T-helper 2 cell treated with Interferon-gamma antibody and Interleukin-4, amounts not matched to agents 5 μg/mL and 100 μg/mL, for 36 hours (primary cell): Measurements from ENCODE around the gene GBX1.

Source experiments
- DNase-seq: peaks from one replicate; pipeline ENCODE4 v3.0.0; 2021; ENCODE audit warnings: low spot score
- H3K27ac Mint-ChIP-seq: one replicate; pipeline ENCODE4 v1.8.0; 2021; ENCODE audit warnings: mild to moderate bottlenecking, mixed read lengths
- H3K27me3 Mint-ChIP-seq: one replicate; pipeline ENCODE4 v1.8.0; 2021; ENCODE audit warnings: low read depth, mixed read lengths
- H3K36me3 Mint-ChIP-seq: one replicate; pipeline ENCODE4 v1.8.0; 2021; ENCODE audit warnings: low read depth, mixed read lengths
- H3K4me1 Mint-ChIP-seq: one replicate; pipeline ENCODE4 v1.8.0; 2021; ENCODE audit warnings: low read depth, mixed read lengths
- H3K4me3 Mint-ChIP-seq: one replicate; pipeline ENCODE4 v1.8.0; 2022; ENCODE audit warnings: mild to moderate bottlenecking, moderate library complexity, mixed read lengths
- H3K9me3 Mint-ChIP-seq: one replicate; pipeline ENCODE4 v1.8.0; 2021; ENCODE audit warnings: mixed read lengths

Gene GBX1

GRCh38 chr7:151143261-151144015, 24.1 kb downstream of the GBX1 start:
- Mint-ChIP-seq H3K9me3 (no peaks in the 10 kb centered on the region), H3K36me3 (no peaks in the 10 kb centered on the region), H3K4me3 (no peak overlapping the region), H3K4me1 (no peaks in the 10 kb centered on the region), H3K27me3 (no peaks in the 10 kb centered on the region), H3K27ac (no peak overlapping the region)
- DNase-seq: no peak

GRCh38 chr7:151142686-151143040, 24.8 kb downstream of the GBX1 start:
- no peak for DNase-seq
- Mint-ChIP-seq H3K9me3 (no peaks in the 10 kb centered on the region), H3K27me3 (no peaks in the 10 kb centered on the region), H3K36me3 (no peaks in the 10 kb centered on the region), H3K27ac (no peak overlapping the region), H3K4me3 (no peak overlapping the region), H3K4me1 (no peaks in the 10 kb centered on the region)

GRCh38 chr7:151141855-151142685, 25.4 kb downstream of the GBX1 start:
- Mint-ChIP-seq H3K36me3 (no peaks in the 10 kb centered on the region), H3K27ac (no peak overlapping the region)

GRCh38 chr7:151141311-151141854, 26.1 kb downstream of the GBX1 start:
- Mint-ChIP-seq H3K4me1 (no peaks in the 10 kb centered on the region), H3K36me3 (no peaks in the 10 kb centered on the region), H3K27ac (no peak overlapping the region), H3K9me3 (no peaks in the 10 kb centered on the region), H3K4me3 (no peak overlapping the region), H3K27me3 (no peaks in the 10 kb centered on the region)
- no peak for DNase-seq

More at GRCh38 chr7:151141855-151142685, 25.4 kb downstream of the GBX1 start:
- no peak for DNase-seq
- Mint-ChIP-seq H3K4me3 (no peak overlapping the region), H3K9me3 (no peaks in the 10 kb centered on the region), H3K4me1 (no peaks in the 10 kb centered on the region), H3K27me3 (no peaks in the 10 kb centered on the region)

- no peaks in the 10 kb centered on the region for H3K36me3 Mint-ChIP-seq
- no peaks in the 10 kb centered on the region for H3K4me1 Mint-ChIP-seq
- H3K4me3 Mint-ChIP-seq: no peak overlapping the region
- H3K9me3 Mint-ChIP-seq: no peaks in the 10 kb centered on the region
- DNase-seq: no peak
- H3K27ac Mint-ChIP-seq: no peak overlapping the region
- H3K27me3 Mint-ChIP-seq: no peaks in the 10 kb centered on the region
Observed at GRCh38 chr7:151140826-151141225, 26.7 kb downstream of the GBX1 start.

GRCh38 chr7:151139791-151140190, 27.7 kb downstream of the GBX1 start:
- no peak for DNase-seq
- no peaks in the 10 kb centered on the region for H3K9me3 Mint-ChIP-seq
- no peak overlapping the region for H3K27ac Mint-ChIP-seq
- no peaks in the 10 kb centered on the region for H3K27me3 Mint-ChIP-seq
- H3K4me1 Mint-ChIP-seq: no peaks in the 10 kb centered on the region
- no peak overlapping the region for H3K4me3 Mint-ChIP-seq
- H3K36me3 Mint-ChIP-seq: no peaks in the 10 kb centered on the region

GRCh38 chr7:151139071-151139790, 28.3 kb downstream of the GBX1 start:
- Mint-ChIP-seq H3K9me3 (no peaks in the 10 kb centered on the region), H3K36me3 (no peaks in the 10 kb centered on the region), H3K4me1 (no peaks in the 10 kb centered on the region), H3K4me3 (no peak overlapping the region), H3K27ac (no peak overlapping the region), H3K27me3 (no peaks in the 10 kb centered on the region)
- no peak for DNase-seq

GRCh38 chr7:151138153-151138851, 29.2 kb downstream of the GBX1 start:
- H3K4me3 Mint-ChIP-seq: no peak overlapping the region
- H3K9me3 Mint-ChIP-seq: no peaks in the 10 kb centered on the region
- H3K4me1 Mint-ChIP-seq: no peaks in the 10 kb centered on the region
- no peaks in the 10 kb centered on the region for H3K36me3 Mint-ChIP-seq
- H3K27ac Mint-ChIP-seq: no peak overlapping the region
- no peaks in the 10 kb centered on the region for H3K27me3 Mint-ChIP-seq
- no peak for DNase-seq

GRCh38 chr7:151137791-151138152, 29.7 kb downstream of the GBX1 start:
- no peak overlapping the region for H3K27ac Mint-ChIP-seq
- DNase-seq: no peak
- no peaks in the 10 kb centered on the region for H3K27me3 Mint-ChIP-seq
- H3K36me3 Mint-ChIP-seq: no peaks in the 10 kb centered on the region
- H3K4me3 Mint-ChIP-seq: no peak overlapping the region
- no peaks in the 10 kb centered on the region for H3K9me3 Mint-ChIP-seq
- H3K4me1 Mint-ChIP-seq: no peaks in the 10 kb centered on the region

GRCh38 chr7:151137076-151137675, 30.3 kb downstream of the GBX1 start:
- Mint-ChIP-seq H3K27ac (no peak overlapping the region), H3K9me3 (no peaks in the 10 kb centered on the region), H3K4me3 (no peak overlapping the region), H3K27me3 (no peaks in the 10 kb centered on the region), H3K36me3 (no peaks in the 10 kb centered on the region), H3K4me1 (no peaks in the 10 kb centered on the region)
- no peak for DNase-seq

GRCh38 chr7:151135866-151136843, 31.3 kb downstream of the GBX1 start:
- DNase-seq: no peak
- H3K4me3 Mint-ChIP-seq: no peak overlapping the region
- H3K27ac Mint-ChIP-seq: no peak overlapping the region
- H3K4me1 Mint-ChIP-seq: no peaks in the 10 kb centered on the region
- H3K36me3 Mint-ChIP-seq: no peaks in the 10 kb centered on the region
- no peaks in the 10 kb centered on the region for H3K27me3 Mint-ChIP-seq
- H3K9me3 Mint-ChIP-seq: no peaks in the 10 kb centered on the region

- Mint-ChIP-seq H3K4me1 (no peaks in the 10 kb centered on the region), H3K27me3 (no peaks in the 10 kb centered on the region), H3K27ac (no peak overlapping the region), H3K9me3 (no peaks in the 10 kb centered on the region), H3K36me3 (no peaks in the 10 kb centered on the region), H3K4me3 (no peak overlapping the region)
- no peak for DNase-seq
Observed at GRCh38 chr7:151135525-151135845, 32.0 kb downstream of the GBX1 start.
